Peyer's patch (tissue), 4 donors: Measurements from ENCODE around the gene GRIK4. TPM values are rescaled to one million over a fixed set of nuclear protein-coding genes. Genes with fewer than 3 reads are reported as not detected.
A peak's percentile ranks its signal among the peaks of the same experiment; 100 is the strongest.

Experiments used
- DNase-seq, 3 donors: peaks; one replicate each; pipeline ENCODE4 v3.0.0-alpha.2; 2017 to 2019
- H3K27ac ChIP-seq, 4 donors: fragments of 200-600 bp; sonication (generic); one replicate each; pipeline ENCODE4 v1.5.1; 2016 to 2019
- H3K27me3 ChIP-seq, 2 donors: fragments of 200-600 bp; sonication (generic); one replicate each; pipeline ENCODE4 v1.5.1; 2019
- H3K36me3 ChIP-seq, 3 donors: fragments of 200-600 bp; sonication (generic); one replicate each; pipeline ENCODE4 v1.5.1; 2016 to 2019
- H3K4me1 ChIP-seq, 4 donors: fragments of 200-600 bp; sonication (generic); one replicate each; pipeline ENCODE4 v1.5.1; 2016 to 2019
- H3K4me3 ChIP-seq, 4 donors: fragments of 200-600 bp; sonication (generic); 1 replicate in 3 of 4; 2 replicates in 1 of 4; pipeline ENCODE4 v1.5.1; 2016 to 2019; ENCODE audit warnings: mild to moderate bottlenecking in 1 of 4
- H3K9me3 ChIP-seq, 4 donors: fragments of 200-600 bp; sonication (generic); one replicate each; pipeline ENCODE4 v1.5.1; 2016 to 2019; ENCODE audit warnings: mild to moderate bottlenecking in 1 of 4
- POLR2A ChIP-seq, 2 donors: fragments of 450-650 bp; IDR thresholded peaks; one replicate each; pipeline ENCODE4 v1.5.1; 2017; ENCODE audit warnings: antibody characterized with exemption in 2 of 2, mild to moderate bottlenecking in 2 of 2, moderate library complexity in 2 of 2
- total RNA-seq, 4 donors: library from RNA; depleted of rRNA; stranded (reverse); fragments of >200 nt; gene quantifications; one replicate each; pipeline ENCODE4 v1.1.0, GENCODE V29; 2016
- TF ChIP-seq, protein P1 (sequence below), 6 experiments: fragments of 450-650 bp in 4 of 6; fragments of 200-600 bp in 2 of 6; sonication (generic) in 1 of 6; IDR thresholded peaks; one replicate each; pipeline ENCODE4 v1.5.1; 2017 to 2019; ENCODE audit warnings: antibody characterized with exemption in 6 of 6, mild to moderate bottlenecking in 3 of 6, moderate library complexity in 1 of 6

The GRIK4 gene
- total RNA-seq, 4 donors from 2014 or later = 0.40 to 2.5 TPM; not detected in 2

GRCh38 chr11:120514541-120515121, 3.1 kb downstream of the GRIK4 start:
- peaks cover 0 to 8% of the 10 kb centered on the region in 2 donors for H3K27me3 ChIP-seq
- peak in 1 of 3 donors; percentile 27 for DNase-seq

GRCh38 chr11:120515186-120515723, 3.7 kb downstream of the GRIK4 start:
- Histone ChIP-seq H3K27ac (no peak overlapping the region), H3K27me3 (peaks cover 0 to 8% of the 10 kb centered on the region in 2 donors), H3K4me3 (no peak overlapping the region), H3K36me3 (no peaks in the 10 kb centered on the region), H3K9me3 (no peaks in the 10 kb centered on the region), H3K4me1 (peaks cover 0 to 5% (median 2%) of the 10 kb centered on the region in 4 donors)
- no peak for DNase-seq
- TF ChIP-seq POLR2A (IDR thresholded peaks at IDR 0.05) = no peak
- TF ChIP-seq, protein P1, sequence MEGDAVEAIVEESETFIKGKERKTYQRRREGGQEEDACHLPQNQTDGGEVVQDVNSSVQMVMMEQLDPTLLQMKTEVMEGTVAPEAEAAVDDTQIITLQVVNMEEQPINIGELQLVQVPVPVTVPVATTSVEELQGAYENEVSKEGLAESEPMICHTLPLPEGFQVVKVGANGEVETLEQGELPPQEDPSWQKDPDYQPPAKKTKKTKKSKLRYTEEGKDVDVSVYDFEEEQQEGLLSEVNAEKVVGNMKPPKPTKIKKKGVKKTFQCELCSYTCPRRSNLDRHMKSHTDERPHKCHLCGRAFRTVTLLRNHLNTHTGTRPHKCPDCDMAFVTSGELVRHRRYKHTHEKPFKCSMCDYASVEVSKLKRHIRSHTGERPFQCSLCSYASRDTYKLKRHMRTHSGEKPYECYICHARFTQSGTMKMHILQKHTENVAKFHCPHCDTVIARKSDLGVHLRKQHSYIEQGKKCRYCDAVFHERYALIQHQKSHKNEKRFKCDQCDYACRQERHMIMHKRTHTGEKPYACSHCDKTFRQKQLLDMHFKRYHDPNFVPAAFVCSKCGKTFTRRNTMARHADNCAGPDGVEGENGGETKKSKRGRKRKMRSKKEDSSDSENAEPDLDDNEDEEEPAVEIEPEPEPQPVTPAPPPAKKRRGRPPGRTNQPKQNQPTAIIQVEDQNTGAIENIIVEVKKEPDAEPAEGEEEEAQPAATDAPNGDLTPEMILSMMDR (IDR thresholded peaks at IDR 0.05) = no peak

More at GRCh38 chr11:120514541-120515121, 3.1 kb downstream of the GRIK4 start:
- Histone ChIP-seq H3K4me3 (no peak overlapping the region), H3K27ac (no peak overlapping the region), H3K4me1 (peaks cover 0 to 5% (median 2%) of the 10 kb centered on the region in 4 donors), H3K9me3 (no peaks in the 10 kb centered on the region), H3K36me3 (no peaks in the 10 kb centered on the region)
- TF ChIP-seq, protein P1 (IDR thresholded peaks at IDR 0.05) = no peak
- no peak for TF ChIP-seq POLR2A (IDR thresholded peaks at IDR 0.05)

DNA sequence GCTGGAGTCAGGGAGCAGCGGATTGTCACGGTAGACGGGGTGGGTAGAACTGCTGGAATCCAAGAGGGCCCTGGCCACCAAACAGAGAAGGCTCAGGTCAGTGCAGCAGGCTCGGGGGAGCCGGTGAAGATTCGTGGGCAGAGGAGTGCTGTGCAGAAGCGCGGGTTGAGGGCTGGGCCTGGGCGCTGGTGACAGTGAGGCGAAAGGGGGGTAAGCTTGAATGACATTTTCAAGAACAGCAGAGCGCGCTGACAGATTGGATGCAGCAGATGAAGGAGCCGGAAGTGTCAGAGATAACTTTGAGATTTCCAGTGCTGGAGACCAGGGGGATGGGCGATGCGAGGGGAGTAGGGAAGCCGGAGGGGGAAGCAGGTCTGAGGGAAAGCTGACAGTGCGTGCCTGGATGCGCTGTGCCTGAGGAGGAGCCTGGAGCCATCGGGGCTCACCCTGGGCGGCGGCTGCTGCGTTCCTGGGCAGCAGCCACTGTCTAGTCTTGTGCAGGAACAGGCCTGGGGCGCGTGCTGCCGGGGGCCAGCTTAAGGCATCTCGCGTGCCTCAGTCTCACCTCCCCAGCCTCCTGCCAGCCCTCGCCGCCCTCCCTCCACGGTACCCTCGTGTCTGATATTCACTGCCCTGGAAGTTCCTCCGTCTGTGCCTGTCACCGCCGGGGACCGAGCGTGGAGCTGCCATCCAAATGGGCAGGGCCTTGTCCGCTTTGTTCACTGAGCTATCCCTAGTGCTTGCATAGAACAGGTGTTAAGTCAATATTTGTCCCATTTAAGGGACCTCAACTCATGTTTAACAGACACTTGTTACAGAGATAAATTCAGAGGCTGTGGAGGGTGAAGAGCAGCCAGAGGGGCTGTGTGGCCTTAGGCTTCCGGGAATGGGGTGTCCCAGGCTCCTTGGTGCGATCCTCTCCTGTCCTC, 5.2 kb downstream of the GRIK4 start:
- no peaks in the 10 kb centered on the region for H3K9me3 ChIP-seq
- H3K4me3 ChIP-seq = no peak overlapping the region
- peaks cover 0 to 8% of the 10 kb centered on the region in 2 donors for H3K27me3 ChIP-seq
- TF ChIP-seq, protein P1 (IDR thresholded peaks at IDR 0.05) = no peak
- no peak for TF ChIP-seq POLR2A (IDR thresholded peaks at IDR 0.05)
- DNase-seq = no peak
- no peaks in the 10 kb centered on the region for H3K36me3 ChIP-seq
- H3K4me1 ChIP-seq = peaks cover 0 to 3% (median 1%) of the 10 kb centered on the region in 4 donors
- H3K27ac ChIP-seq = no peak overlapping the region

GRCh38 chr11:120517390-120517761, 5.8 kb downstream of the GRIK4 start:
- TF ChIP-seq, protein P1 (IDR thresholded peaks at IDR 0.05) = no peak
- TF ChIP-seq POLR2A (IDR thresholded peaks at IDR 0.05) = no peak
- no peak for DNase-seq
- Histone ChIP-seq H3K4me1 (no peaks in the 10 kb centered on the region), H3K9me3 (no peaks in the 10 kb centered on the region), H3K4me3 (no peak overlapping the region), H3K36me3 (no peaks in the 10 kb centered on the region), H3K27me3 (peaks cover 0 to 1% of the 10 kb centered on the region in 2 donors), H3K27ac (no peak overlapping the region)

- TF ChIP-seq POLR2A (IDR thresholded peaks at IDR 0.05) = no peak
- TF ChIP-seq, protein P1 (IDR thresholded peaks at IDR 0.05) = no peak
- Histone ChIP-seq H3K9me3 (no peaks in the 10 kb centered on the region), H3K27me3 (no peaks in the 10 kb centered on the region), H3K4me3 (no peak overlapping the region), H3K4me1 (no peaks in the 10 kb centered on the region), H3K36me3 (no peaks in the 10 kb centered on the region), H3K27ac (no peak overlapping the region)
- no peak for DNase-seq
These were observed 6.3 kb downstream of the GRIK4 start for GRCh38 chr11:120517801-120518291.
